ENCODE data around the gene SLC4A1.
A peak's percentile ranks its signal among the peaks of the same experiment; 100 is the strongest.

GRCh38 chr17:44218344-44219107 lies 49.4 kb downstream of the SLC4A1 start:
- TF ChIP-seq EP300 (IDR thresholded peaks at IDR 0.05) (no peak), CTCF (IDR thresholded peaks at IDR 0.05) (peak in 5 of 6 experiments; percentile 47 to 66 (median 58))

Measured in upper lobe of left lung (tissue), 4 donors.